ENCODE data around the gene GMDS. TPM values are rescaled to one million over a fixed set of nuclear protein-coding genes. Genes with fewer than 3 reads are reported as not detected.

The GMDS gene
- total and polyA plus RNA-seq, 7 donors, result 2.8 to 6.6 (median 4.7) TPM

DNA sequence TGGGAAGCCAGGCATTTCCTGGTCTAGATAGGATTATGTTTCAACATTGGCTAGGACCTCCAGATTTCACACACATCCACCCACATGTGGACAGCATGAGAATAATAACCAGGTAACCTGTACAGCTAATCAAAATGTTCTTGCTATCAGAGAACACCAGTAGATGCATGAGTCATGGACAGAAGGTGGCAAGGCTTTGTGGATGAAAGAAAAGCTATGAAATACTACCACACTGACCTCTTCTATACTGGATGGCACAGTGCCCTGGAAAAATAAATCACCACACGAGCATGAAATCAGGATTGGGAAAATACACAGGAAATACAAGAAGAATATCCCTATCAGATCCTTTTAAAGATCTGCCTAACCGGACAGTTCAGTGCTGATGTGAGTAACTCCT is 113.0 kb downstream of the GMDS start:
- DNase-seq, result no peak
- TF ChIP-seq, protein P1, sequence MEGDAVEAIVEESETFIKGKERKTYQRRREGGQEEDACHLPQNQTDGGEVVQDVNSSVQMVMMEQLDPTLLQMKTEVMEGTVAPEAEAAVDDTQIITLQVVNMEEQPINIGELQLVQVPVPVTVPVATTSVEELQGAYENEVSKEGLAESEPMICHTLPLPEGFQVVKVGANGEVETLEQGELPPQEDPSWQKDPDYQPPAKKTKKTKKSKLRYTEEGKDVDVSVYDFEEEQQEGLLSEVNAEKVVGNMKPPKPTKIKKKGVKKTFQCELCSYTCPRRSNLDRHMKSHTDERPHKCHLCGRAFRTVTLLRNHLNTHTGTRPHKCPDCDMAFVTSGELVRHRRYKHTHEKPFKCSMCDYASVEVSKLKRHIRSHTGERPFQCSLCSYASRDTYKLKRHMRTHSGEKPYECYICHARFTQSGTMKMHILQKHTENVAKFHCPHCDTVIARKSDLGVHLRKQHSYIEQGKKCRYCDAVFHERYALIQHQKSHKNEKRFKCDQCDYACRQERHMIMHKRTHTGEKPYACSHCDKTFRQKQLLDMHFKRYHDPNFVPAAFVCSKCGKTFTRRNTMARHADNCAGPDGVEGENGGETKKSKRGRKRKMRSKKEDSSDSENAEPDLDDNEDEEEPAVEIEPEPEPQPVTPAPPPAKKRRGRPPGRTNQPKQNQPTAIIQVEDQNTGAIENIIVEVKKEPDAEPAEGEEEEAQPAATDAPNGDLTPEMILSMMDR (IDR thresholded peaks at IDR 0.05), result no peak
- peak in 1 of 4 donors; percentile 25 for ATAC-seq
- intact Hi-C loops (cut with DNase I), result no loop called here
- no peak overlapping the region for H3K27ac ChIP-seq
- H3K36me3 ChIP-seq (ENCODE audit: insufficient read depth in 1 of 2, low read depth in 1 of 2), result no peaks in the 10 kb centered on the region
- H3K9me3 ChIP-seq, result no peaks in the 10 kb centered on the region
- WGBS, 3 donors, result 36 to 52% (median 41%) methylated on average over 2 of the region's 2 CpGs
- no peaks in the 10 kb centered on the region for H3K4me1 ChIP-seq
- no peak overlapping the region for H3K4me3 ChIP-seq
- no peaks in the 10 kb centered on the region for H3K27me3 ChIP-seq (ENCODE audit: insufficient read depth in 3 of 3, low read length in 2 of 3)

- no peaks in the 10 kb centered on the region for H3K36me3 ChIP-seq (ENCODE audit: insufficient read depth in 1 of 2, low read depth in 1 of 2)
- no peaks in the 10 kb centered on the region for H3K27me3 ChIP-seq (ENCODE audit: insufficient read depth in 3 of 3, low read length in 2 of 3)
- TF ChIP-seq, protein P1 (IDR thresholded peaks at IDR 0.05), result no peak
- ATAC-seq, result no peak
- 67% methylated on average over 7 of the region's 7 CpGs for WGBS, 3 donors
- no peaks in the 10 kb centered on the region for H3K4me1 ChIP-seq
- H3K4me3 ChIP-seq, result no peak overlapping the region
- intact Hi-C loops (cut with DNase I), result no loop called here
- no peak overlapping the region for H3K27ac ChIP-seq
- H3K9me3 ChIP-seq, result no peaks in the 10 kb centered on the region
- DNase-seq, result no peak
Measured at GRCh38 chr6:2129182-2129621, 116.2 kb downstream of the GMDS start.

- intact Hi-C loops (cut with DNase I), result no loop called here
- ATAC-seq (peak in 3 of 4 donors; percentile 42 to 72 (median 61)), DNase-seq (peak; percentile 32 to 75)
- peak overlapping the region; percentile 12 for H3K27ac ChIP-seq
- no peak overlapping the region for H3K4me3 ChIP-seq
- H3K27me3 ChIP-seq (ENCODE audit: insufficient read depth in 3 of 3, low read length in 2 of 3), result no peaks in the 10 kb centered on the region
- no peaks in the 10 kb centered on the region for H3K36me3 ChIP-seq (ENCODE audit: insufficient read depth in 1 of 2, low read depth in 1 of 2)
- no peaks in the 10 kb centered on the region for H3K4me1 ChIP-seq
- TF ChIP-seq, protein P1 (IDR thresholded peaks at IDR 0.05), result no peak
- H3K9me3 ChIP-seq, result no peaks in the 10 kb centered on the region
- WGBS, 3 donors, result 61 to 72% (median 65%) methylated on average over 12 of the region's 12 CpGs
Measured at GRCh38 chr6:2127484-2127911, 117.9 kb downstream of the GMDS start.

DNA sequence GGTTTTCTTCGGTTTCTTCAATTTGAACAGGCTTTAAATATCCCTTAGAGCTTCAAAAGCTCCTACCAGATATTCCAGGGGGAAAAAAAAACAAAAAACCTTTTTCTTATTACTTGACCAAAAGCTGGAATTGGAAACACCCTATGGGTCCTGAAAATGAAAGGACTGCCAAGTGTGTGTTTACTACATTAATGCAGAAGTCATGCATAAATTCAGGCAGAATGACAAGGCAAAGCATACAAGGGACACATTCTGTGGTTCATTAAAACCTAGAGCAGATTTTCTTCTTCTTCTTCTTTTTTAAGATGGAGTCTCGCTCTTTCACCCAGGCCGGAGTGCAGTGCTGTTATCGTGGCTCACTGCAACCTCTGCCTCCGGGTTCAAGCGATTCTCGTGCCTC is 119.1 kb downstream of the GMDS start:
- Histone ChIP-seq H3K27me3 (ENCODE audit: insufficient read depth in 3 of 3, low read length in 2 of 3) (no peaks in the 10 kb centered on the region), H3K9me3 (no peaks in the 10 kb centered on the region), H3K27ac (no peak overlapping the region), H3K36me3 (ENCODE audit: insufficient read depth in 1 of 2, low read depth in 1 of 2) (no peaks in the 10 kb centered on the region), H3K4me1 (no peaks in the 10 kb centered on the region), H3K4me3 (no peak overlapping the region)
- WGBS, 3 donors, result 84 to 94% (median 91%) methylated on average over 7 of the region's 7 CpGs
- ATAC-seq (no peak), DNase-seq (no peak)
- TF ChIP-seq, protein P1 (IDR thresholded peaks at IDR 0.05), result no peak
- intact Hi-C loops (cut with DNase I), result no loop called here

DNA sequence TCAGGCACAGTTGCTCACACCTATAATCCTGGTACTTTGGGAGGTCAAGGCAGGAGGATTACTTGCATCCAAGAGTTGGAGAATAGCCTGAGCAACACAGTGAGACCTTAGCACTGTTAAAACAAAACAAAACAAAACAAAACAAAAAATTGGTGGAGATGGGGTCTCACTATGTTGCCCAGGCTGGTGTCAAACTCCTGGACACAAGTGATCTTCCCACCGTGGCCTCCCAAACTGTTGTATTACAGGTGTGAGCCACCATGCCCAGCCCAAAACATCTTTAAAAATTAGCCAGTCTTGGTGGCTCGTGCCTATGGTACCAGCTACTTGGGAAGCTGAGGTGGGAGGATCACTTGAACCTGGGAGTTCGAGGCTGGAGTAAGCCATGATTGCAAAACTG is 120.2 kb downstream of the GMDS start:
- H3K4me3 ChIP-seq, result no peak overlapping the region
- no peaks in the 10 kb centered on the region for H3K9me3 ChIP-seq
- no peaks in the 10 kb centered on the region for H3K27me3 ChIP-seq (ENCODE audit: insufficient read depth in 3 of 3, low read length in 2 of 3)
- intact Hi-C loops (cut with DNase I), result no loop called here
- no peaks in the 10 kb centered on the region for H3K4me1 ChIP-seq
- ATAC-seq, result no peak
- 93 to 97% (median 94%) methylated on average over 3 of the region's 3 CpGs for WGBS, 3 donors
- H3K36me3 ChIP-seq (ENCODE audit: insufficient read depth in 1 of 2, low read depth in 1 of 2), result no peaks in the 10 kb centered on the region
- no peak for DNase-seq
- no peak overlapping the region for H3K27ac ChIP-seq
- TF ChIP-seq, protein P1 (IDR thresholded peaks at IDR 0.05), result no peak

All from psoas muscle (tissue), 8 donors.